Osteoblast (primary cell): ENCODE measurements around the gene RABEP1. TPM values are rescaled to one million over a fixed set of nuclear protein-coding genes. Genes with fewer than 3 reads are reported as not detected.
A peak's percentile ranks its signal among the peaks of the same experiment; 100 is the strongest.

Experiments used
- DNase-seq: peaks from one replicate; pipeline ENCODE4 v3.0.0; 2011; ENCODE audit warnings: low spot score, mixed read lengths; ENCODE audit not compliant: insufficient read length; ENCODE audit errors: missing footprints
- H2AFZ ChIP-seq: 2 replicates; pipeline ENCODE4 v1.6.0; 2011; ENCODE audit warnings: mild to moderate bottlenecking, low read length
- H3K27ac ChIP-seq: 2 replicates; pipeline ENCODE4 v1.5.1; 2011; ENCODE audit warnings: mild to moderate bottlenecking, low read depth, low read length, moderate library complexity
- H3K27me3 ChIP-seq: 2 replicates; pipeline ENCODE4 v1.6.0; 2012; ENCODE audit warnings: mild to moderate bottlenecking, control low read depth, inconsistent platforms, low read length, moderate library complexity; ENCODE audit not compliant: insufficient read depth
- H3K36me3 ChIP-seq: 2 replicates; pipeline ENCODE4 v1.5.1; 2011; ENCODE audit warnings: mild to moderate bottlenecking, low read length, control low read depth, moderate library complexity; ENCODE audit not compliant: insufficient read depth
- H3K4me1 ChIP-seq: 2 replicates; pipeline ENCODE4 v1.5.1; 2011; ENCODE audit warnings: mild to moderate bottlenecking, low read length, control low read depth, moderate library complexity; ENCODE audit not compliant: insufficient read depth
- H3K4me2 ChIP-seq: 2 replicates; pipeline ENCODE4 v1.6.0; 2011; ENCODE audit warnings: mild to moderate bottlenecking, low read length; ENCODE audit not compliant: insufficient read depth
- H3K4me3 ChIP-seq: fragments of 200-600 bp; sonication (generic); 3 replicates; pipeline ENCODE4 v1.5.1; 2012; ENCODE audit warnings: mild to moderate bottlenecking, low read length, inconsistent platforms; ENCODE audit not compliant: insufficient read depth
- H3K79me2 ChIP-seq: 2 replicates; pipeline ENCODE4 v1.6.0; 2012; ENCODE audit warnings: mild to moderate bottlenecking, low read length, control low read depth, inconsistent platforms; ENCODE audit not compliant: insufficient read depth
- H3K9me3 ChIP-seq: 2 replicates; pipeline ENCODE4 v1.5.1; 2011; ENCODE audit warnings: low read depth, low read length, control low read depth
- H4K20me1 ChIP-seq: 2 replicates; pipeline ENCODE4 v1.6.0; 2012; ENCODE audit warnings: mild to moderate bottlenecking, low read length, control low read depth; ENCODE audit not compliant: insufficient read depth
- total RNA-seq: library from RNA; depleted of rRNA; stranded (reverse); fragments of >200 nt; gene quantifications from 2 replicates; pipeline ENCODE4 v1.2.3, GENCODE V29; 2012
- TF ChIP-seq, protein P1 (sequence below): IDR thresholded peaks from 2 replicates; pipeline ENCODE4 v1.5.1; 2011; ENCODE audit warnings: mild to moderate bottlenecking, low read depth, low read length, moderate library complexity; ENCODE audit errors: extremely low read depth

Gene RABEP1
- total RNA-seq, 1 donor = 59.4 TPM

DNA sequence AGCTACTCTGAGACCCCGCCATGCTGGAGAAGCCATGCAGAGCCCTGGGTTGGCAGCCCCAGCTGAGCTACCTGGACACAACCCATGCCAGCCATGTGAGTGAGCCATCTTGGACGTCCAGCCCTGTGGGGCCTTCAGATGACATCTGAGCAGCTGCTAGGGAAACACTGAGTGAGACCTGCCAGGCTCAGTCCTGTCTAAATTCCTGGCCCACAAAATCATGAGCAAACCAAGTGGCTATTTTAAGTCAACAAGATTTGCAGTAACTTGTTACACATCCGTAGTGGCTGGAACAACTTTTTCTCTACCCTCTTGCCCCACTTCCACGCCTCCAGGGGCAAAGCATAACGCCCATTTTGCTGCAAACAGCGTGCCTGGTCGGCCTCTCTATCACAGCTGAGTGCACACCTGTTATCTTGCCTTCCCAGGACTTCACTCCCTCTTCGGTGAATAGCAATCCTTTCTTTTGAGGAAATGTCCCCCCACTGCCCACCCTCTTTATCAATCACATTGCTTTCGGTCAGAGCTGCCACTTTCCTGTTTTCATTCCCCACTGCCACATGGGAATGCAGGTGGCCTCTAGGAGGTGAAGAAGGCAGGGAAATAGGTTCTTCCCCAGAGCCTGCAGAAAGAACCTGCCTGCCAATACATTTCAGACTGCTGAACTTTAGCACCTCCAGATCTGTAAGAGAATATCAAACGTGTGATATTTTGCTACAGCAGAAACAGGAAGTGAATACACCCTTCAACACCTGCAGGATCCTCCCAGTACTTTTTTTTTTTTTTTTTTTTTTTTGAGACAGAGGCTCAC is 40.0 kb upstream of the RABEP1 start:
- H3K27ac ChIP-seq = no peak overlapping the region
- no peak overlapping the region for H3K4me3 ChIP-seq
- H3K27me3 ChIP-seq = no peaks in the 10 kb centered on the region
- no peak for DNase-seq
- no peaks in the 10 kb centered on the region for H3K36me3 ChIP-seq
- H3K9me3 ChIP-seq = no peaks in the 10 kb centered on the region
- H3K4me2 ChIP-seq = no peak overlapping the region
- H2AFZ ChIP-seq = no peak overlapping the region
- H3K79me2 ChIP-seq = no peaks in the 10 kb centered on the region
- TF ChIP-seq, protein P1, sequence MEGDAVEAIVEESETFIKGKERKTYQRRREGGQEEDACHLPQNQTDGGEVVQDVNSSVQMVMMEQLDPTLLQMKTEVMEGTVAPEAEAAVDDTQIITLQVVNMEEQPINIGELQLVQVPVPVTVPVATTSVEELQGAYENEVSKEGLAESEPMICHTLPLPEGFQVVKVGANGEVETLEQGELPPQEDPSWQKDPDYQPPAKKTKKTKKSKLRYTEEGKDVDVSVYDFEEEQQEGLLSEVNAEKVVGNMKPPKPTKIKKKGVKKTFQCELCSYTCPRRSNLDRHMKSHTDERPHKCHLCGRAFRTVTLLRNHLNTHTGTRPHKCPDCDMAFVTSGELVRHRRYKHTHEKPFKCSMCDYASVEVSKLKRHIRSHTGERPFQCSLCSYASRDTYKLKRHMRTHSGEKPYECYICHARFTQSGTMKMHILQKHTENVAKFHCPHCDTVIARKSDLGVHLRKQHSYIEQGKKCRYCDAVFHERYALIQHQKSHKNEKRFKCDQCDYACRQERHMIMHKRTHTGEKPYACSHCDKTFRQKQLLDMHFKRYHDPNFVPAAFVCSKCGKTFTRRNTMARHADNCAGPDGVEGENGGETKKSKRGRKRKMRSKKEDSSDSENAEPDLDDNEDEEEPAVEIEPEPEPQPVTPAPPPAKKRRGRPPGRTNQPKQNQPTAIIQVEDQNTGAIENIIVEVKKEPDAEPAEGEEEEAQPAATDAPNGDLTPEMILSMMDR = no peak
- no peaks in the 10 kb centered on the region for H3K4me1 ChIP-seq
- no peaks in the 10 kb centered on the region for H4K20me1 ChIP-seq

- Histone ChIP-seq H3K4me3 (no peak overlapping the region), H3K27me3 (no peaks in the 10 kb centered on the region), H3K4me2 (no peak overlapping the region), H4K20me1 (no peaks in the 10 kb centered on the region), H3K9me3 (no peaks in the 10 kb centered on the region), H3K79me2 (no peaks in the 10 kb centered on the region), H3K4me1 (no peaks in the 10 kb centered on the region), H2AFZ (no peak overlapping the region), H3K27ac (no peak overlapping the region), H3K36me3 (no peaks in the 10 kb centered on the region)
- TF ChIP-seq, protein P1 = no peak
- DNase-seq = peak; percentile 11
Measured at GRCh38 chr17:5247621-5248020, 34.5 kb upstream of the RABEP1 start.

GRCh38 chr17:5248821-5249479 is 33.1 kb upstream of the RABEP1 start:
- no peak overlapping the region for H3K27ac ChIP-seq

More at GRCh38 chr17:5248821-5249479, 33.1 kb upstream of the RABEP1 start:
- TF ChIP-seq, protein P1 = no peak
- Histone ChIP-seq H3K4me1 (no peaks in the 10 kb centered on the region), H3K27me3 (no peaks in the 10 kb centered on the region), H3K36me3 (no peaks in the 10 kb centered on the region), H2AFZ (no peak overlapping the region), H3K79me2 (no peaks in the 10 kb centered on the region), H4K20me1 (no peaks in the 10 kb centered on the region), H3K9me3 (no peaks in the 10 kb centered on the region), H3K4me3 (no peak overlapping the region), H3K4me2 (no peak overlapping the region)
- DNase-seq = no peak
